Measurements from ENCODE around the gene URM1.

DNA sequence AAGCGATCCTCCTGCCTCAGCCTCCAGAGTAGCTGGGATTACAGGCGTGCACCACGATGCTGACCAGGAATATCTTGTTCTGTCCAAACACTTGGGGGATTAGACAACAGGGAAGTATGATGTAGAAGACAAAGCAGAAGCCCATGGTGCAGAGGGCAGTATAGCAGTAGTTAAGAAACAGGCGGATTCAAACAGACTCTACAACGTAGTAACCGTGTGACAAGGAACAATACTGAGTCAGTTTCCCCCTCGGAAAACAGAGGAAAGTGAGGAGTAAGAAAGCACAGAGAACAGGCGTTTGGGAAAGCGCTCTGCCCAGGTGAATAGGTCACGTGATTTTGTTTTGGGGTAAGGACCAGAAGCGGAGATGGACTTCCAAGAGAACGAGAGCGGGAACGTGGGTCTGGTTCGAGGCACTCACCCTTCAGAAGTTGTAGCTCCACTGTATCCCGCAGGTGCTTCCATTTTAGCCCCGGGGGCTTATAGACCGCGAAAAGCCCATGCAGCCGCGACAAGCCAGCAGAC lies 49.2 kb upstream of the URM1 start:
- TF ChIP-seq POLR2AphosphoS5 (IDR thresholded peaks at IDR 0.05; ENCODE audit: low read length) = peak; percentile 83
- TF ChIP-seq MEF2A (IDR thresholded peaks at IDR 0.05; ENCODE audit: insufficient read depth, low read depth, low read length) = no peak
- TF ChIP-seq ZNF207 (IDR thresholded peaks at IDR 0.05; ENCODE audit: borderline replicate concordance) = no peak
- TF ChIP-seq, protein P1, sequence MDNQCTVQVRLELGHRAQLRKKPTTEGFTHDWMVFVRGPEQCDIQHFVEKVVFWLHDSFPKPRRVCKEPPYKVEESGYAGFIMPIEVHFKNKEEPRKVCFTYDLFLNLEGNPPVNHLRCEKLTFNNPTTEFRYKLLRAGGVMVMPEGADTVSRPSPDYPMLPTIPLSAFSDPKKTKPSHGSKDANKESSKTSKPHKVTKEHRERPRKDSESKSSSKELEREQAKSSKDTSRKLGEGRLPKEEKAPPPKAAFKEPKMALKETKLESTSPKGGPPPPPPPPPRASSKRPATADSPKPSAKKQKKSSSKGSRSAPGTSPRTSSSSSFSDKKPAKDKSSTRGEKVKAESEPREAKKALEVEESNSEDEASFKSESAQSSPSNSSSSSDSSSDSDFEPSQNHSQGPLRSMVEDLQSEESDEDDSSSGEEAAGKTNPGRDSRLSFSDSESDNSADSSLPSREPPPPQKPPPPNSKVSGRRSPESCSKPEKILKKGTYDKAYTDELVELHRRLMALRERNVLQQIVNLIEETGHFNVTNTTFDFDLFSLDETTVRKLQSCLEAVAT (IDR thresholded peaks at IDR 0.05) = no peak
- TF ChIP-seq NBN (IDR thresholded peaks at IDR 0.05) = no peak
- TF ChIP-seq JUND (IDR thresholded peaks at IDR 0.05; ENCODE audit: low read depth, low read length) = no peak
- TF ChIP-seq, protein P2, sequence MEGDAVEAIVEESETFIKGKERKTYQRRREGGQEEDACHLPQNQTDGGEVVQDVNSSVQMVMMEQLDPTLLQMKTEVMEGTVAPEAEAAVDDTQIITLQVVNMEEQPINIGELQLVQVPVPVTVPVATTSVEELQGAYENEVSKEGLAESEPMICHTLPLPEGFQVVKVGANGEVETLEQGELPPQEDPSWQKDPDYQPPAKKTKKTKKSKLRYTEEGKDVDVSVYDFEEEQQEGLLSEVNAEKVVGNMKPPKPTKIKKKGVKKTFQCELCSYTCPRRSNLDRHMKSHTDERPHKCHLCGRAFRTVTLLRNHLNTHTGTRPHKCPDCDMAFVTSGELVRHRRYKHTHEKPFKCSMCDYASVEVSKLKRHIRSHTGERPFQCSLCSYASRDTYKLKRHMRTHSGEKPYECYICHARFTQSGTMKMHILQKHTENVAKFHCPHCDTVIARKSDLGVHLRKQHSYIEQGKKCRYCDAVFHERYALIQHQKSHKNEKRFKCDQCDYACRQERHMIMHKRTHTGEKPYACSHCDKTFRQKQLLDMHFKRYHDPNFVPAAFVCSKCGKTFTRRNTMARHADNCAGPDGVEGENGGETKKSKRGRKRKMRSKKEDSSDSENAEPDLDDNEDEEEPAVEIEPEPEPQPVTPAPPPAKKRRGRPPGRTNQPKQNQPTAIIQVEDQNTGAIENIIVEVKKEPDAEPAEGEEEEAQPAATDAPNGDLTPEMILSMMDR (IDR thresholded peaks at IDR 0.05 in 2 of 3, conservative IDR thresholded peaks at IDR 0.05 in 1 of 3; ENCODE audit: control insufficient read depth in 2 of 3, extremely low read depth in 1 of 3, insufficient read depth in 1 of 3, low read depth in 3 of 3, low read length in 3 of 3) = no peak
- no peak for TF ChIP-seq ZNF24 (IDR thresholded peaks at IDR 0.05)
- TF ChIP-seq POLR2A (IDR thresholded peaks at IDR 0.05; ENCODE audit: low read depth, low read length) = no peak
- TF ChIP-seq, protein P3, sequence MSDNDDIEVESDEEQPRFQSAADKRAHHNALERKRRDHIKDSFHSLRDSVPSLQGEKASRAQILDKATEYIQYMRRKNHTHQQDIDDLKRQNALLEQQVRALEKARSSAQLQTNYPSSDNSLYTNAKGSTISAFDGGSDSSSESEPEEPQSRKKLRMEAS (IDR thresholded peaks at IDR 0.05; ENCODE audit: low read depth, low read length) = no peak
- TF ChIP-seq, protein P4, sequence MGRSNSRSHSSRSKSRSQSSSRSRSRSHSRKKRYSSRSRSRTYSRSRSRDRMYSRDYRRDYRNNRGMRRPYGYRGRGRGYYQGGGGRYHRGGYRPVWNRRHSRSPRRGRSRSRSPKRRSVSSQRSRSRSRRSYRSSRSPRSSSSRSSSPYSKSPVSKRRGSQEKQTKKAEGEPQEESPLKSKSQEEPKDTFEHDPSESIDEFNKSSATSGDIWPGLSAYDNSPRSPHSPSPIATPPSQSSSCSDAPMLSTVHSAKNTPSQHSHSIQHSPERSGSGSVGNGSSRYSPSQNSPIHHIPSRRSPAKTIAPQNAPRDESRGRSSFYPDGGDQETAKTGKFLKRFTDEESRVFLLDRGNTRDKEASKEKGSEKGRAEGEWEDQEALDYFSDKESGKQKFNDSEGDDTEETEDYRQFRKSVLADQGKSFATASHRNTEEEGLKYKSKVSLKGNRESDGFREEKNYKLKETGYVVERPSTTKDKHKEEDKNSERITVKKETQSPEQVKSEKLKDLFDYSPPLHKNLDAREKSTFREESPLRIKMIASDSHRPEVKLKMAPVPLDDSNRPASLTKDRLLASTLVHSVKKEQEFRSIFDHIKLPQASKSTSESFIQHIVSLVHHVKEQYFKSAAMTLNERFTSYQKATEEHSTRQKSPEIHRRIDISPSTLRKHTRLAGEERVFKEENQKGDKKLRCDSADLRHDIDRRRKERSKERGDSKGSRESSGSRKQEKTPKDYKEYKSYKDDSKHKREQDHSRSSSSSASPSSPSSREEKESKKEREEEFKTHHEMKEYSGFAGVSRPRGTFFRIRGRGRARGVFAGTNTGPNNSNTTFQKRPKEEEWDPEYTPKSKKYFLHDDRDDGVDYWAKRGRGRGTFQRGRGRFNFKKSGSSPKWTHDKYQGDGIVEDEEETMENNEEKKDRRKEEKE (IDR thresholded peaks at IDR 0.05) = no peak
- TF ChIP-seq BRCA1 (IDR thresholded peaks at IDR 0.05; ENCODE audit: low read depth, low read length) = no peak

Measured in GM12878 (cell line).